Ascending aorta (tissue), 2 donors: ENCODE results near the gene FAM118B. TPM values are rescaled to one million over a fixed set of nuclear protein-coding genes. Genes with fewer than 3 reads are reported as not detected.

Experiments used
- DNase-seq, 2 donors: peaks; one replicate each; pipeline ENCODE4 v3.0.0-alpha.2; 2019; ENCODE audit warnings: low spot score in 2 of 2
- H3K27ac ChIP-seq, 2 donors: fragments of 200-600 bp; sonication (generic); one replicate each; pipeline ENCODE4 v1.5.1; 2016 to 2017; ENCODE audit warnings: mild to moderate bottlenecking in 1 of 2
- H3K27me3 ChIP-seq: fragments of 200-600 bp; sonication (generic); one replicate; pipeline ENCODE4 v1.5.1; 2017
- H3K36me3 ChIP-seq, 2 donors: fragments of 200-600 bp; sonication (generic); one replicate each; pipeline ENCODE4 v1.5.1; 2016
- H3K4me1 ChIP-seq, 2 donors: fragments of 200-600 bp; sonication (generic); one replicate each; pipeline ENCODE4 v1.5.1; 2016 to 2017; ENCODE audit warnings: mild to moderate bottlenecking in 1 of 2
- H3K4me3 ChIP-seq, 2 donors: fragments of 200-600 bp; sonication (generic); one replicate each; pipeline ENCODE4 v1.5.1; 2016 to 2017; ENCODE audit warnings: mild to moderate bottlenecking in 1 of 2
- H3K9me3 ChIP-seq, 2 donors: fragments of 200-600 bp; sonication (generic); one replicate each; pipeline ENCODE4 v1.5.1; 2016
- intact Hi-C: fragments of 100-400 bp; cut with DNase I; formaldehyde crosslinking; loops from one replicate; pipeline ENCODE4 v1.15.1; 2023
- total RNA-seq: library from RNA; depleted of rRNA; stranded (reverse); fragments of >200 nt; gene quantifications from one replicate; pipeline ENCODE4 v1.1.0, GENCODE V29; 2016
- TF ChIP-seq, protein P1 (sequence below), 3 experiments: fragments of 200-600 bp in 2 of 3; fragments of 450-650 bp in 1 of 3; sonication (generic) in 2 of 3; IDR thresholded peaks; one replicate each; pipeline ENCODE4 v1.5.1; 2016 to 2019; ENCODE audit warnings: antibody characterized with exemption in 3 of 3, mild to moderate bottlenecking in 1 of 3, moderate library complexity in 1 of 3

FAM118B gene
- total RNA-seq = 14.0 TPM

DNA sequence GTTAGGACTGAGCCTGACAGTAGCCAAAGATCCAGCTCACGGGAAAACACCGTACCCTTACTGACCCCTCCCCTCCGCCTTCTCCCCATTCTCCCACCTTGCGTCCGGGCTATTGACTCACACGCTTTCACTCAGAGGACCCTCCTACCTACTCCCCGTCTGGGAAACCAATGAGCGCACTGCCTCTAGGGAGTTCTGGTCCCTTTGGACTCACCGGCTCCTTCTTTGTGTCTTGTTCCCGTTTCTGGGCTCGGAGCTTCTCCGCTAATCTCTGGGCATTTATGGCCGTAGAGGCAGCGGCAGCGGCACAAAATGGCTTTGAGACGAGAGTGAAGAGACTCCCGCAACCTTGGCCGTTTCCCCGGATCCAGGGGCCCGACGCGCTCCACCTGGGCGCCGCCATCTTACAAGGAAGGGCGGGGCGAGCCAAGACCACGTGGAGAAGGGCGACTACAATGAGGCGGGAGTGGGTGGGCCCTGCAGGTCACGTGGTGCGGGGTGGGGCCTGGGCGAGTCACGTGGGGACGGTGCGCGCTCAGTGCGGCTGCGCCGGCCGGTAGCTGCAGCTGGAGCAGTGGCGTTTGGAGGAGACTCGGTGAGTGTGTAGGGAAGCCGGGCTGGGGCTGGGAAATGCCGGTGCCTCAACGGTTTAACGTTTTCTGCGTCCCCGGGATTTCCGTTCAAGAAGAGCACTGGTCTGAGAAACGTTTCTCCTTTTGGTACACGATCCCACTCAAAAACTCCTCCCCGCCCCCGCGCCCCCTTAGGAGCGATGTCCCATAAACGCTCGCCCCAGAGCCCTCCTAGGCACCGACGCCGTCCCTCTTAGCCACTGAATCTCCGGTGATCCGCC lies at the start of gene FAM118B, which contains the start of gene RPUSD4:
Gene FAM118B (plus strand): TSS at position 547 of the 853 bp plus-strand sequence. CDS start 23,220 bp downstream, outside the sequence.
Gene RPUSD4 (minus strand): TSS at position 415 of the 853 bp plus-strand sequence. CDS start 12 bp downstream, at position 403.
- Histone ChIP-seq H3K27ac (peak within 1 kb of the TSS; percentile 6 to 42), H3K4me1 (peaks cover 0 to 5% of the 10 kb centered on the region in 2 donors), H3K9me3 (no peaks in the 10 kb centered on the region), H3K27me3 (no peaks in the 10 kb centered on the region), H3K36me3 (peaks cover 12 to 20% of the 10 kb centered on the region in 2 donors), H3K4me3 (peak within 1 kb of the TSS; percentile 78 to 89)
- intact Hi-C loops = loop anchor here (1.0 to 5.0 kb wide), 7 partner anchors 57 to 1099 kb away; partner anchors contain the start of genes CHEK1, FOXRED1, SRPRA and ST3GAL4
- peak; percentile 90 to 99 for DNase-seq
- TF ChIP-seq, protein P1, sequence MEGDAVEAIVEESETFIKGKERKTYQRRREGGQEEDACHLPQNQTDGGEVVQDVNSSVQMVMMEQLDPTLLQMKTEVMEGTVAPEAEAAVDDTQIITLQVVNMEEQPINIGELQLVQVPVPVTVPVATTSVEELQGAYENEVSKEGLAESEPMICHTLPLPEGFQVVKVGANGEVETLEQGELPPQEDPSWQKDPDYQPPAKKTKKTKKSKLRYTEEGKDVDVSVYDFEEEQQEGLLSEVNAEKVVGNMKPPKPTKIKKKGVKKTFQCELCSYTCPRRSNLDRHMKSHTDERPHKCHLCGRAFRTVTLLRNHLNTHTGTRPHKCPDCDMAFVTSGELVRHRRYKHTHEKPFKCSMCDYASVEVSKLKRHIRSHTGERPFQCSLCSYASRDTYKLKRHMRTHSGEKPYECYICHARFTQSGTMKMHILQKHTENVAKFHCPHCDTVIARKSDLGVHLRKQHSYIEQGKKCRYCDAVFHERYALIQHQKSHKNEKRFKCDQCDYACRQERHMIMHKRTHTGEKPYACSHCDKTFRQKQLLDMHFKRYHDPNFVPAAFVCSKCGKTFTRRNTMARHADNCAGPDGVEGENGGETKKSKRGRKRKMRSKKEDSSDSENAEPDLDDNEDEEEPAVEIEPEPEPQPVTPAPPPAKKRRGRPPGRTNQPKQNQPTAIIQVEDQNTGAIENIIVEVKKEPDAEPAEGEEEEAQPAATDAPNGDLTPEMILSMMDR (IDR thresholded peaks at IDR 0.05) = no peak

DNA sequence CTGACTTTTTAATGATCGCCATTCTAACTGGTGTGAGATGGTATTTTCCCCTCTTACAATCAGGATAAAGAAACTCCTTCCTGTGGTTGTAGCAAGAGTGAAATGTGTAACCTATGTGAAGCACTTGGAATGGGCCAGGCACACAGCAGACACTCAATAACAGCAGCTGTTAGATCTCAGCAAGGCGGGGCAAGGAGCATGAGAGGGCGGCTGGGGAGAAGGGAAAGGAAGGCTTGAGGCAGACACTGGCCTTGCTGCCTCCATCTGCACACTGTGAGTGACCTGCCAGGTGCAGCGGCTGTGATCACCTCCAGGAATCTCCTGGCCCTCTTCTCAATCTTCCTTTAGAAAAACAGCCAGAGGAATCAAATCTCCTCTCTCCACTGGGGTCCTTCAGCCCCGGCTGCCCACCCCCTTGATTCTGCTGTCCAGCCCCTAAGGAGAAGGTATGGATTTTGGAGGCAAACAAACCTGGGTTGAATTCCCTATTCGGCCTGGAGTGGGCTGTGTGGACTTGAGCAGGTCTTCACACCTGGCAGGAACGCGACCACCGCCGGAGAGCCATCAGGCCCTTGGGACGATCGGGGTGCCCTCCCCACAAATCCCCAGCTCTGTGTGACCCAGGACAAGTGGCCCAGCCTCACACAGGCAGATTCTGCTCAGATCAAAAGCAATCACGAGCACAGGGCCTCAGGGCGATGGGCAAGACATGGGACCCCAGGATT lies 49.1 kb upstream of the FAM118B start:
- Histone ChIP-seq H3K27ac (no peak overlapping the region), H3K27me3 (no peaks in the 10 kb centered on the region), H3K4me3 (peak overlapping the region in 1 of 2 donors; percentile 19), H3K36me3 (no peaks in the 10 kb centered on the region), H3K4me1 (no peaks in the 10 kb centered on the region), H3K9me3 (no peaks in the 10 kb centered on the region)
- TF ChIP-seq, protein P1 (IDR thresholded peaks at IDR 0.05) = no peak
- intact Hi-C loops = no loop called here
- DNase-seq = no peak

DNA sequence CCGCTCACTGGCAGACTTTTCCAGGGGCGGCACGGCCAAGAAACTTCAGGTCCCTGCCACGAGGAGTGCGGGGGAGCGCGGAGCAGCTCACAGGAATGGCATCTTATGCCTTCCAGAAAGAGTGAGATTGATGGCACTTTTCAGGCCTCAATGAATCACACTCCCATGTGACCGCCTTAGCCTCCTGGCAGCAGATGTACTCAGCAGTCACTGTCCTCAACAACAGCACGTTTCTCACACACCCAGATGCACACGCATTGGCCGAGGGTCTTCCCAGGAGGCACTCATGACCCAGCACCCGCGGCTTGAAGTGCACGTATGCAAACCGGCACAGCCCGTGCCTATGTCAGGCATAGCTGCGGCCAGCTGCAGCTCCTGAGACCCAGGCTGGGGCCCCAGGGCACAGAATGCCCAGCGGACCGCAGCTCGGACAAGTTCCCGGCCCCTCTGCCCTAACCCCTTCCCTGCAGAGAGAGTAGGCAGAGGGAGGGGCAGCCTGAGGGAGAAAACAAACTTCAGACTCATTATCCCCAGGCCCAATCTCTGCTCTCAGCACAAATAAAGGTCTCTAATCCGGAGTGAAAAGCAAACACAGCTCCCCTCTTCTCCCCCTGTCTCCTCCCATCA lies 48.4 kb upstream of the FAM118B start:
- Histone ChIP-seq H3K4me1 (no peaks in the 10 kb centered on the region), H3K27ac (no peak overlapping the region), H3K27me3 (no peaks in the 10 kb centered on the region), H3K36me3 (no peaks in the 10 kb centered on the region), H3K9me3 (no peaks in the 10 kb centered on the region), H3K4me3 (peak overlapping the region in 1 of 2 donors; percentile 19)
- intact Hi-C loops = no loop called here
- DNase-seq = peak in 1 of 2 donors; percentile 67
- TF ChIP-seq, protein P1 (IDR thresholded peaks at IDR 0.05) = no peak

DNA sequence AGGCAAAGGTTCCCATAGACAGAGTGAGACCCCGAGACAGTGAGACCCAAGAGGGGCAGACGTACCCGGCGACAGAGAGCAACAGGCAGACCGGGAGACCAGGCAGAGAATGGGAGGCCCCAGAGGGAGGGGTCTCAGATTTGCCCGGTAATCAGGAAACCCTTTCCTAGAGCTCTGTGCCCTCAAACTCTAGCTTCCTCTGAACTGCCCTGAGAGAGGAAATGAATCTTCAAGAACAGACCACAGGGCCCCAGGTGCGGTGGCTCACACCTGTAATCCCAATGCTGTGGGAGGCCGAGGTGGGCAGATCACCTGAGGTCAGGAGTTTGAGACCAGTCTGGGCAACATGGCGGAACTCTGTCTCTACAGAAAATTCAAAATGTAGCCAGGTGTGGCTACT lies 47.8 kb upstream of the FAM118B start:
- H3K9me3 ChIP-seq = no peaks in the 10 kb centered on the region
- TF ChIP-seq, protein P1 (IDR thresholded peaks at IDR 0.05) = no peak
- H3K27me3 ChIP-seq = no peaks in the 10 kb centered on the region
- no peak overlapping the region for H3K4me3 ChIP-seq
- H3K27ac ChIP-seq = no peak overlapping the region
- no peak for DNase-seq
- intact Hi-C loops = no loop called here
- H3K4me1 ChIP-seq = no peaks in the 10 kb centered on the region
- no peaks in the 10 kb centered on the region for H3K36me3 ChIP-seq

DNA sequence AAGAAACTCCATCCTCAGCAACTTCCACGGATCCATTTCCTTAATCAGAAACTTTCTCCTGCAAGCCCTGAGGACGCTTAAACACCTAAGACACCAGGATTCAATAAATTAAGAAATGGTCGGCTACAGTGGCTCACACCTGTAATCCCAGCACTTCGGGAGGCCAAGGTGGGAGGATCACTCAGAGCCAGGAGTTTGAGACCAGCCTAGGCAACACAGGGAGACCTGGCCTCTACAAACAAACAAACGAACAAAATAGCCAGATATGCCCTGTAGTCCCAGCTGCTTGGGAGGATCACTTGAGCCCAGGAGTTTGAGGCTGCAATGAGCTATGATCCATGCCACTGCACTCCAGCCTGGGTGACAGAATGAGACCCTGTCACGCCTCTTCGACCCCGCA lies 46.8 kb upstream of the FAM118B start:
- no peaks in the 10 kb centered on the region for H3K36me3 ChIP-seq
- no peak overlapping the region for H3K27ac ChIP-seq
- no peak overlapping the region for H3K4me3 ChIP-seq
- no peaks in the 10 kb centered on the region for H3K27me3 ChIP-seq
- no peaks in the 10 kb centered on the region for H3K9me3 ChIP-seq
- no peaks in the 10 kb centered on the region for H3K4me1 ChIP-seq
- no peak for DNase-seq
- TF ChIP-seq, protein P1 (IDR thresholded peaks at IDR 0.05) = no peak
- intact Hi-C loops = no loop called here
